OCI-LY1 (cell line): ENCODE measurements around the gene SPCS2.

Experiments
- H2AFZ ChIP-seq: fragments of 200-600 bp; sonication (generic), shearing (Covaris generic); 2 replicates; pipeline ENCODE4 v1.6.0; 2014; ENCODE audit warnings: antibody characterized with exemption, mild to moderate bottlenecking, low read length
- H3F3A ChIP-seq: fragments of 200-600 bp; sonication (generic), shearing (Covaris generic); 2 replicates; pipeline ENCODE4 v1.6.0; 2014; ENCODE audit warnings: mild to moderate bottlenecking, antibody characterized with exemption, low read length, moderate library complexity; ENCODE audit not compliant: insufficient read depth
- H3K27ac ChIP-seq: fragments of 200-600 bp; sonication (generic); 2 replicates; pipeline ENCODE4 v1.5.1; 2014; ENCODE audit warnings: low read length, mixed run types, mild to moderate bottlenecking, low read depth; ENCODE audit not compliant: poor library complexity, severe bottlenecking
- H3K27me3 ChIP-seq: fragments of 200-600 bp; sonication (generic); 2 replicates; pipeline ENCODE4 v1.6.0; 2014; ENCODE audit warnings: antibody characterized with exemption, mild to moderate bottlenecking, low read length, moderate library complexity; ENCODE audit not compliant: insufficient read depth
- H3K36me3 ChIP-seq: fragments of 200-600 bp; sonication (generic); 2 replicates; pipeline ENCODE4 v1.6.1; 2014; ENCODE audit warnings: mild to moderate bottlenecking, antibody characterized with exemption, low read length, moderate library complexity, mixed read lengths; ENCODE audit not compliant: insufficient read depth
- H3K4me1 ChIP-seq: fragments of 200-600 bp; sonication (generic); 2 replicates; pipeline ENCODE4 v1.5.1; 2014; ENCODE audit warnings: mild to moderate bottlenecking, low read length, moderate library complexity; ENCODE audit not compliant: insufficient read depth, severe bottlenecking
- H3K4me2 ChIP-seq: fragments of 200-600 bp; sonication (generic), shearing (Covaris generic); 2 replicates; pipeline ENCODE4 v1.6.1; 2014; ENCODE audit warnings: low read length
- H3K4me3 ChIP-seq: fragments of 200-600 bp; sonication (generic); 2 replicates; pipeline ENCODE4 v1.5.1; 2014; ENCODE audit warnings: low read length, low read depth, mild to moderate bottlenecking, mixed read lengths; ENCODE audit not compliant: poor library complexity, severe bottlenecking
- H3K79me2 ChIP-seq: fragments of 200-600 bp; shearing (Covaris generic); 2 replicates; pipeline ENCODE4 v1.6.1; 2016; ENCODE audit warnings: mixed run types, low read length, mixed read lengths; ENCODE audit not compliant: insufficient read depth
- H3K9ac ChIP-seq: fragments of 200-600 bp; sonication (generic), shearing (Covaris generic); 2 replicates; pipeline ENCODE4 v1.6.1; 2014; ENCODE audit warnings: mild to moderate bottlenecking, low read length, mixed read lengths
- H3K9me2 ChIP-seq: fragments of 200-600 bp; sonication (generic), shearing (Covaris generic); 2 replicates; pipeline ENCODE4 v1.6.1; 2014; ENCODE audit warnings: low read depth, mild to moderate bottlenecking, low read length, mixed read lengths
- H3K9me3 ChIP-seq: fragments of 200-600 bp; shearing (Covaris generic); 2 replicates; pipeline ENCODE4 v1.6.1; 2014; ENCODE audit warnings: low read length, mixed read lengths
- H4K20me1 ChIP-seq: fragments of 200-600 bp; sonication (generic), shearing (Covaris generic); 2 replicates; pipeline ENCODE4 v1.6.0; 2016; ENCODE audit warnings: mild to moderate bottlenecking, low read length; ENCODE audit not compliant: insufficient read depth
- EZH2 ChIP-seq: fragments of 200-600 bp; sonication (generic), shearing (Covaris generic); IDR thresholded peaks from 2 replicates; pipeline ENCODE4 v1.8.0; 2017; ENCODE audit warnings: borderline replicate concordance, mixed run types, mild to moderate bottlenecking, antibody characterized with exemption, low read length, moderate library complexity, mixed read lengths
- TF ChIP-seq, protein P1 (sequence below): fragments of 200-600 bp; sonication (generic), shearing (Covaris generic); IDR thresholded peaks from 2 replicates; pipeline ENCODE4 v1.5.1; 2017; ENCODE audit warnings: mild to moderate bottlenecking, antibody characterized with exemption, low read length, moderate library complexity, mixed read lengths

Gene SPCS2

DNA sequence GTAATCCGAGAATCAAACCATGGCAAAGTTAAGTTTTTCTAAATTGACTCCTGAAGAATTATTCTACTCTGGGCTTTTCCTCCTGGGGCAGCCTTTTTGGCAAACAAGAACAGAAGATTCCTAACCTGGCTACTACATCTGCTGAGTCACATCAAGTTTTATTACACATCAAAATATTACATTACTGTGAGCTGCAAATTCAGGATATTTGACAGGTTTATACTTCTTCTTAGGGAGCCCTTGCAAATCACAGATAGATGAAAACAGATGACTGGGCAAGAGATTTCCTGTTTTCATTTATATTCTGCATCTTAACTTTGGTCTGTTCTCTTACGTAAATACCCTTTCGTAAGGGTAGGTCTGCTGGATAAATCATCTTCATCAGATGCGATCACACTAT lies 23.8 kb upstream of the SPCS2 start:
- H4K20me1 ChIP-seq, result no peaks in the 10 kb centered on the region
- TF ChIP-seq EZH2, result no peak
- TF ChIP-seq, protein P1, sequence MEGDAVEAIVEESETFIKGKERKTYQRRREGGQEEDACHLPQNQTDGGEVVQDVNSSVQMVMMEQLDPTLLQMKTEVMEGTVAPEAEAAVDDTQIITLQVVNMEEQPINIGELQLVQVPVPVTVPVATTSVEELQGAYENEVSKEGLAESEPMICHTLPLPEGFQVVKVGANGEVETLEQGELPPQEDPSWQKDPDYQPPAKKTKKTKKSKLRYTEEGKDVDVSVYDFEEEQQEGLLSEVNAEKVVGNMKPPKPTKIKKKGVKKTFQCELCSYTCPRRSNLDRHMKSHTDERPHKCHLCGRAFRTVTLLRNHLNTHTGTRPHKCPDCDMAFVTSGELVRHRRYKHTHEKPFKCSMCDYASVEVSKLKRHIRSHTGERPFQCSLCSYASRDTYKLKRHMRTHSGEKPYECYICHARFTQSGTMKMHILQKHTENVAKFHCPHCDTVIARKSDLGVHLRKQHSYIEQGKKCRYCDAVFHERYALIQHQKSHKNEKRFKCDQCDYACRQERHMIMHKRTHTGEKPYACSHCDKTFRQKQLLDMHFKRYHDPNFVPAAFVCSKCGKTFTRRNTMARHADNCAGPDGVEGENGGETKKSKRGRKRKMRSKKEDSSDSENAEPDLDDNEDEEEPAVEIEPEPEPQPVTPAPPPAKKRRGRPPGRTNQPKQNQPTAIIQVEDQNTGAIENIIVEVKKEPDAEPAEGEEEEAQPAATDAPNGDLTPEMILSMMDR, result no peak
- H3K9me2 ChIP-seq, result no peaks in the 10 kb centered on the region
- no peaks in the 10 kb centered on the region for H3F3A ChIP-seq
- no peak overlapping the region for H3K4me3 ChIP-seq
- H3K9me3 ChIP-seq, result no peaks in the 10 kb centered on the region
- H3K9ac ChIP-seq, result no peak overlapping the region
- no peak overlapping the region for H3K4me2 ChIP-seq
- H3K27ac ChIP-seq, result no peak overlapping the region
- H2AFZ ChIP-seq, result no peak overlapping the region
- peaks cover 42% of the 10 kb centered on the region; the same call in 1 of the 2 replicates for H3K36me3 ChIP-seq
- no peaks in the 10 kb centered on the region for H3K79me2 ChIP-seq
- no peaks in the 10 kb centered on the region for H3K4me1 ChIP-seq
- H3K27me3 ChIP-seq, result no peaks in the 10 kb centered on the region

- Histone ChIP-seq H3F3A (no peaks in the 10 kb centered on the region), H3K36me3 (peaks cover 34% of the 10 kb centered on the region; the same call in 1 of the 2 replicates), H4K20me1 (no peaks in the 10 kb centered on the region), H3K4me2 (no peak overlapping the region), H3K27me3 (no peaks in the 10 kb centered on the region), H3K9me2 (no peaks in the 10 kb centered on the region), H3K27ac (no peak overlapping the region), H3K9me3 (no peaks in the 10 kb centered on the region), H3K9ac (no peak overlapping the region), H2AFZ (no peak overlapping the region), H3K4me1 (no peaks in the 10 kb centered on the region), H3K4me3 (no peak overlapping the region), H3K79me2 (no peaks in the 10 kb centered on the region)
- TF ChIP-seq EZH2, result no peak
- TF ChIP-seq, protein P1, result no peak
Observed at GRCh38 chr11:74926304-74927030, 22.6 kb upstream of the SPCS2 start.

DNA sequence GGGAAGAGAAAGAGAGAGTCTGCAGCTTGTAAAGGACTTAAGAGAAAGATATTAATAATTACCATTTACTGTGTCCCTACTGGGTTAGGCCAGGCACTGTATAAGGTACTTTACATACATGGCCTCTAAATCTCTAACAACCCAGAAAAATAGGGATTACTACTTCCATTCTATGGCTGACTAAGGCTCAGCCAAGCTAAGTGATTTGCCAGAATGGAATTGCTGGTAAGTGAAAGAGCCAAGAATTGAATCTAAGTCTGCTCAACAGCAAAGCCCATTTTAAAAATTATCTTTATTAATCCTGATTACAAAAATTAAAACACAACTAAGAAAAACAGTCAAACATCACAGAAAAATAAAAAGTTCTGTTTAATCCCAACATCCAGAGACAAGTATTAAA lies 21.6 kb upstream of the SPCS2 start:
- no peaks in the 10 kb centered on the region for H3K9me3 ChIP-seq
- H3K36me3 ChIP-seq, result peaks cover 41% of the 10 kb centered on the region
- H3K27me3 ChIP-seq, result no peaks in the 10 kb centered on the region
- H3K9ac ChIP-seq, result no peak overlapping the region
- no peak overlapping the region for H2AFZ ChIP-seq
- no peaks in the 10 kb centered on the region for H3F3A ChIP-seq
- no peaks in the 10 kb centered on the region for H3K79me2 ChIP-seq
- H3K9me2 ChIP-seq, result no peaks in the 10 kb centered on the region
- H3K27ac ChIP-seq, result no peak overlapping the region
- TF ChIP-seq, protein P1, result no peak
- TF ChIP-seq EZH2, result no peak
- no peak overlapping the region for H3K4me2 ChIP-seq
- H3K4me3 ChIP-seq, result no peak overlapping the region
- H3K4me1 ChIP-seq, result no peaks in the 10 kb centered on the region
- no peaks in the 10 kb centered on the region for H4K20me1 ChIP-seq
